ENCODE results near the gene GMEB1.

DNA sequence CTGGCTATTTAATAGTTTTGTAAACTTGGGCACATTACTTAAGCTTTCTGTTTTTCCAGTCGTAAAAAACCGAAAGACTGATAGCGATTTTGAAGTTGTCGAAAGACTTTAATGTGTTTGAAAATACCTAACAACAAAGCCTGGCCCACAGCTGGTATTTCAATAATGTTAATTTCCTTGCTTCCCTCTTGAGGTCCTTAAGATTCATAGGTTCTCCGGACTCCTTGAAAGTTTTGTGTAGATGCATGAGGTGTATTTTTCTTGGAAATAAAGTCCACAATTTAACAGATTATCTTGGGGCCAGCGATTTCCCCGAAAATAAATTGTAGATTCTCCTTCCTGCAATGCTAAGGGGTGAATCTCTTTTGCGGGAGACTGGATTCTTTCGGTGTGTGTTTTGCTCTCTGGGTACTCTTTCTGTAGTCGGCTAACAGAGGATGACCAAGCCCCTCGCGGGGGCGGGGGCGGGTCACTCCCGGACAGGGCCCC, 67.4 kb downstream of the GMEB1 start:
- TF ChIP-seq EZH2 (IDR thresholded peaks at IDR 0.05) (no peak), POLR2AphosphoS5 (IDR thresholded peaks at IDR 0.05; ENCODE audit: borderline replicate concordance, low read depth, low read length) (no peak), FOXP2 (optimal IDR thresholded peaks at IDR 0.05; ENCODE audit: control extremely low read depth, extremely low read length, insufficient read depth) (no peak)

Data from SK-N-MC (cell line).